WTC11 (cell line): Measurements from ENCODE around the gene KRTAP10-6. TPM values are rescaled to one million over a fixed set of nuclear protein-coding genes. Genes with fewer than 3 reads are reported as not detected.

Source experiments
- ATAC-seq: fragments of 200-7000 bp; cut with Tn5 transposase; 2 replicates; pipeline ENCODE4 v1.10.0; 2021; ENCODE audit warnings: mild to moderate bottlenecking, moderate library complexity
- CTCF ChIA-PET: fragments of 300-600 bp; sonication (Branson Sonifier 250); formaldehyde crosslinking; loops from one replicate; lab custom pipeline; 2021; ENCODE audit warnings: antibody characterized with exemption; lab: Charles Lee
- POLR2A ChIA-PET: fragments of 350-600 bp; sonication (Branson Sonifier 250); formaldehyde crosslinking; loops from one replicate; lab custom pipeline; 2021; ENCODE audit warnings: antibody characterized with exemption; lab: Charles Lee
- DNase-seq: peaks from one replicate; pipeline ENCODE4 v3.0.0; 2021; ENCODE audit warnings: low spot score
- H3K27ac Mint-ChIP-seq: 2 replicates; pipeline ENCODE4 v1.8.0; 2021; ENCODE audit warnings: mixed read lengths
- H3K27me3 Mint-ChIP-seq: 2 replicates; pipeline ENCODE4 v1.8.0; 2021; ENCODE audit warnings: low read depth, mild to moderate bottlenecking, moderate library complexity, mixed read lengths
- H3K36me3 Mint-ChIP-seq: 2 replicates; pipeline ENCODE4 v1.8.0; 2021; ENCODE audit warnings: mixed read lengths
- H3K4me1 Mint-ChIP-seq: 2 replicates; pipeline ENCODE4 v1.8.0; 2022; ENCODE audit warnings: mixed read lengths
- H3K4me3 Mint-ChIP-seq: 2 replicates; pipeline ENCODE4 v1.8.0; 2021; ENCODE audit warnings: mild to moderate bottlenecking, moderate library complexity, mixed read lengths
- H3K9me3 Mint-ChIP-seq: 2 replicates; pipeline ENCODE4 v1.8.0; 2021; ENCODE audit warnings: mixed read lengths
- AR ChIP-seq: fragments of 250-450 bp; sonication (Bioruptor Pico); IDR thresholded peaks from 2 replicates; pipeline ENCODE4 v1.9.0; 2021; ENCODE audit warnings: mild to moderate bottlenecking
- ATF3 ChIP-seq: sonication (generic); formaldehyde crosslinking; conservative IDR thresholded peaks from 2 replicates; pipeline ENCODE4 v1.8.1; 2022; ENCODE audit warnings: mild to moderate bottlenecking, missing genetic modification reagents
- E2F5 ChIP-seq: sonication (generic); formaldehyde crosslinking; IDR thresholded peaks from 2 replicates; pipeline ENCODE4 v1.8.1; 2022; ENCODE audit warnings: mild to moderate bottlenecking, moderate library complexity, missing genetic modification reagents
- FOXP1 ChIP-seq: sonication (generic); formaldehyde crosslinking; IDR thresholded peaks from 2 replicates; pipeline ENCODE4 v1.8.0; 2022; ENCODE audit warnings: missing genetic modification reagents, mild to moderate bottlenecking, moderate library complexity, borderline replicate concordance
- JAZF1 ChIP-seq: fragments of 250-450 bp; sonication (Bioruptor Pico); IDR thresholded peaks from 2 replicates; pipeline ENCODE4 v1.9.0; 2021; ENCODE audit warnings: moderate library complexity, mild to moderate bottlenecking, inconsistent platforms
- KAT7 ChIP-seq: sonication (generic); formaldehyde crosslinking; IDR thresholded peaks from 2 replicates; pipeline ENCODE4 v1.8.1; 2023; ENCODE audit warnings: missing genetic modification reagents, mild to moderate bottlenecking, borderline replicate concordance
- MXD4 ChIP-seq: fragments of 250-450 bp; sonication (Bioruptor Pico); IDR thresholded peaks from 2 replicates; pipeline ENCODE4 v1.8.0; 2021; ENCODE audit warnings: mild to moderate bottlenecking, moderate library complexity, borderline replicate concordance
- NFE2L1 ChIP-seq: sonication (generic); formaldehyde crosslinking; IDR thresholded peaks from 2 replicates; pipeline ENCODE4 v1.8.1; 2023; ENCODE audit warnings: missing genetic modification reagents
- NFYB ChIP-seq: sonication (generic); formaldehyde crosslinking; conservative IDR thresholded peaks from 2 replicates; pipeline ENCODE4 v1.8.0; 2022; ENCODE audit warnings: low read depth, missing genetic modification reagents
- ZNF138 ChIP-seq: sonication (generic); formaldehyde crosslinking; conservative IDR thresholded peaks from 2 replicates; pipeline ENCODE4 v1.8.1; 2022; ENCODE audit warnings: mild to moderate bottlenecking, moderate library complexity, missing genetic modification reagents
- ZNF219 ChIP-seq: sonication (generic); formaldehyde crosslinking; IDR thresholded peaks from 2 replicates; pipeline ENCODE4 v1.8.0; 2023; ENCODE audit warnings: missing genetic modification reagents, mild to moderate bottlenecking, borderline replicate concordance
- total RNA-seq: library from RNA; stranded (reverse); gene quantifications from 3 replicates; pipeline ENCODE4 v1.2.3, GENCODE V29; 2021
- TF ChIP-seq, protein P1 (sequence below): fragments of 250-450 bp; sonication (Bioruptor Pico); conservative IDR thresholded peaks from 2 replicates; pipeline ENCODE4 v1.9.0; 2021; ENCODE audit warnings: mild to moderate bottlenecking
- TF ChIP-seq, protein P2 (sequence below): sonication (generic); formaldehyde crosslinking; IDR thresholded peaks from 2 replicates; pipeline ENCODE4 v1.8.0; 2022; ENCODE audit warnings: mild to moderate bottlenecking, missing genetic modification reagents
- TF ChIP-seq, protein P3 (sequence below): fragments of 250-450 bp; sonication (Bioruptor Pico); IDR thresholded peaks from 2 replicates; pipeline ENCODE4 v1.9.0; 2021; ENCODE audit warnings: mild to moderate bottlenecking

The KRTAP10-6 gene
- total RNA-seq, 1 experiment from 2014 or later = 0.17 TPM

DNA sequence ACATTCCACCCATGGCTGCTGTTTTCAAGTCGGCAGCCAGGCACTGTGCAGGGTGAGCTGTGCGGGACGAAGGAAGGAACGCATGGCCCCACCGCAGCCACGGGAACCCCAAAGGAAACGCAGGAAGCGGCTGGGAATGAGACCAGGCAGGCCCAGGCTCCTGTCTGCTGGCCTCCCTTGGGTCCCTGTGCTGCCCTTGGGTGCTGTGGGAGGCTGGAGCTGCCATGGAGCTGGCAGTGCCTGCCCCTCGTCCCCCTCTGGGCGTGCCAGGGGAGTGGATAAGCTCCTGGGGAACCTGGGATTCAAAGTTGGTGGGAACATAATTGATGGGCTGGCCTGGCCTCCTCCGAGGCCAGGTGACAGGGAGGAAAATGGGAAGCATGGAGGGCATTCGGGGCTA, 24.0 kb downstream of the KRTAP10-6 start (continued):
- no peak for TF ChIP-seq FOXP1
- TF ChIP-seq KAT7 (CRISPR knock-in tag) = no peak

DNA sequence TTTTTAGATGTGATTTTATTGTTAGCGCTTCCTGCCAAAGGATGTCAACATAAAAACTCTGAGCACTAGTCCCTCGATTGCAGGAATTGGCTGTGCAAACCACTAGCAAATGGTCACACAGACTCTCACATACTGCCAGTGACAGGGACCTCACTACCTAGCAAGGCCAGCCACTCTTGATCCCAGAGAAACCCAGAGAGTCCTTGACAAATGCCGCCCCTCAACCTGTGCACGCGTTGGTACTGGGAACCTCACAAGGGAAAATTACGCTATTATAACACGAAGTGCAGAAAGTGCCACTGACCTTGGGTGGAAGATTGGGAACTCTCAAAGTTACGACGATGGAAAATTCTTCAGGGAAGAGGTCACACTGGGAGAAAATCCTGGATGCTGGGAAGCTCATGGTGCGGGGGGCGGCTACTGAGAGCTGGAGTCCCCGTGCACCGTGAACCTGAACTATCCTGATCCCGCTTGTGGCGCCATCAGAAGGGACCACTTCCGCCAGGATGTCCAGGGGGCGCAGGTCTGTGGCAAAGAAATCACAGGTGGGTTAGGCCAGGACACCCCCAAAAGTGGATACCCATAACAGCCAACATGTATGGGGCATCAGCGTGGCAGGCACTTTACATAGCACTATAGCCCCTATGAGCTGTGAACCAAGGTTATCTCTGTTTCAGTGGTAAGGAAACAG, 24.7 kb downstream of the KRTAP10-6 start:
- no peak overlapping the region for H3K4me3 Mint-ChIP-seq
- H3K9me3 Mint-ChIP-seq = peaks cover 23% of the 10 kb centered on the region
- H3K36me3 Mint-ChIP-seq = peaks cover 17% of the 10 kb centered on the region
- DNase-seq = no peak
- ChIA-PET CTCF (interaction anchor here (1.2 kb wide), 1 partner anchor 225 kb away, joined by 3 read pairs; no protein-coding TSS in a partner anchor), POLR2A (no interaction called here)
- H3K27me3 Mint-ChIP-seq = peaks cover 6% of the 10 kb centered on the region
- no peak overlapping the region for H3K27ac Mint-ChIP-seq
- ATAC-seq = no peak
- no peaks in the 10 kb centered on the region for H3K4me1 Mint-ChIP-seq
- no peak for TF ChIP-seq MXD4 (CRISPR knock-in tag)
- no peak for TF ChIP-seq ZNF219 (CRISPR knock-in tag)
- TF ChIP-seq, protein P1, sequence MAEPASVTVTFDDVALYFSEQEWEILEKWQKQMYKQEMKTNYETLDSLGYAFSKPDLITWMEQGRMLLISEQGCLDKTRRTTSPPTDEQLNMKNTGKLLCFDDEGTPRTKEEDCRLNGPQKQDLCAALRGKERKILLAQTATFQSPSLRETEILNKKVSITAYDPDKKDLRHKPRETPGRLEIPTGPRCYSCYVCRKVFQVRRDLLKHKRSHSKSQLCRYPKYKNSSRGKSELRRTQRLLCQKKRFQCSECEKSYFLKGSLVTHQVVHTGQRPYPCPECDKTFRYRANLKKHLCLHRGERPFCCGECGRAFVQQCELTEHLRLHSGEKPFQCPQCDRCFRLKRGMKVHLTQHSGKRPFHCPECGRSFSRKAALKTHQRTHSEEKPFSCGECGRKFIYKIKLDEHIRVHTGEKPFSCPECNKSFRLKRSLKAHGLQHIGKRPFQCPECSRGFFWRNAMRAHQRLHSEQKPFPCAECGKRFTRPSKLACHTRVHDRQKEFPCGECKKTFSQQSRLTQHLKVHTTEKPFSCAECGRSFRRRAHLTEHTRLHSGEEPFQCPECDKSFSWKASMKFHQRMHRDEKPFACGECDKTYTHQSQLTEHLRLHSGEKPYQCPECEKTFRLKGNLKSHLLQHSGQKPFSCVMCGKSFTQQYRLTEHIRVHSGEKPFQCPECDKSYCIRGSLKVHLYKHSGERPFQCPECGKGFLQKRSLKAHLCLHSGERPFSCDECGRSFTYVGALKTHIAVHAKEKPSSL (CRISPR knock-in tag) = no peak
- no peak for TF ChIP-seq NFE2L1
- TF ChIP-seq, protein P2, sequence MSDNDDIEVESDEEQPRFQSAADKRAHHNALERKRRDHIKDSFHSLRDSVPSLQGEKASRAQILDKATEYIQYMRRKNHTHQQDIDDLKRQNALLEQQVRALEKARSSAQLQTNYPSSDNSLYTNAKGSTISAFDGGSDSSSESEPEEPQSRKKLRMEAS (CRISPR knock-in tag) = no peak

DNA sequence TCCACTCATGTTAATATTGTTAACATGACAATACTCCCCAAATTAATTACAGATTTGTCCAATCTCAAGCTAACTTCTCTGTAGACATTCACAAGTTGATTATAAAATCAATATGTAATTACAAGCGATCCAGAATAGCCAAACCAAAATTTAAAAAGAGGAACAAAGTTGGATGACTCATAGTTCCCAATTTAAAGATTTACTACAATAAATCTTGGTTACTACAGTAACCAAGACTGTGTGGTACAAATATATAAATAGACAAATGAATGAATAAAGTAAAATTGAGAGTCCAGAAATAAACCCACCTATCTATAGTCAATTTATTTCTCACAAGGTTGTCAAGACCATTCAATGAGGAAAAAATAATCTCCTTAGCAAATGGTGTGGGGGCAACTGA, 25.9 kb downstream of the KRTAP10-6 start:
- TF ChIP-seq ATF3 (no peak), MXD4 (CRISPR knock-in tag) (no peak)
- TF ChIP-seq, all 79 proteins: peak for 0
- peaks cover 11% of the 10 kb centered on the region for H3K36me3 Mint-ChIP-seq
- H3K4me3 Mint-ChIP-seq = no peak overlapping the region
- peaks cover 18% of the 10 kb centered on the region for H3K9me3 Mint-ChIP-seq
- H3K27ac Mint-ChIP-seq = no peak overlapping the region
- CTCF ChIA-PET = interaction anchor here (1.5 kb wide), 1 partner anchor 227 kb away, joined by 3 read pairs; no protein-coding TSS in a partner anchor
- peaks cover 2% of the 10 kb centered on the region; the same call in 1 of the 2 replicates for H3K27me3 Mint-ChIP-seq
- H3K4me1 Mint-ChIP-seq = no peaks in the 10 kb centered on the region
- no peak for ATAC-seq
- no peak for DNase-seq
- POLR2A ChIA-PET = no interaction called here

GRCh38 chr21:44564886-44565598, 27.3 kb downstream of the KRTAP10-6 start:
- no peaks in the 10 kb centered on the region; the same call in 1 of the 2 replicates for H3K27me3 Mint-ChIP-seq
- POLR2A ChIA-PET = no interaction called here

More at GRCh38 chr21:44564886-44565598, 27.3 kb downstream of the KRTAP10-6 start:
- Mint-ChIP-seq H3K36me3 (no peaks in the 10 kb centered on the region), H3K4me1 (no peaks in the 10 kb centered on the region), H3K9me3 (peaks cover 10% of the 10 kb centered on the region), H3K27ac (no peak overlapping the region), H3K4me3 (no peak overlapping the region)
- no peak for DNase-seq
- TF ChIP-seq, protein P3, sequence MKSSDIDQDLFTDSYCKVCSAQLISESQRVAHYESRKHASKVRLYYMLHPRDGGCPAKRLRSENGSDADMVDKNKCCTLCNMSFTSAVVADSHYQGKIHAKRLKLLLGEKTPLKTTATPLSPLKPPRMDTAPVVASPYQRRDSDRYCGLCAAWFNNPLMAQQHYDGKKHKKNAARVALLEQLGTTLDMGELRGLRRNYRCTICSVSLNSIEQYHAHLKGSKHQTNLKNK (CRISPR knock-in tag) = no peak
- no peak for TF ChIP-seq FOXP1
- TF ChIP-seq ZNF138 (CRISPR knock-in tag) = no peak
- no peak for TF ChIP-seq JAZF1 (CRISPR knock-in tag)
- TF ChIP-seq E2F5 = no peak
- no peak for TF ChIP-seq AR (CRISPR knock-in tag)
- no peak for TF ChIP-seq NFYB (CRISPR knock-in tag)
- CTCF ChIA-PET = interaction anchor here (1.5 kb wide), 1 partner anchor 228 kb away, joined by 3 read pairs; no protein-coding TSS in a partner anchor
- no peak for ATAC-seq
